ENCODE data around the gene WT1. TPM values are rescaled to one million over a fixed set of nuclear protein-coding genes. Genes with fewer than 3 reads are reported as not detected.

WT1 gene
- total RNA-seq, 1 donor from 2014 or later, result 0.40 TPM

- no peak for DNase-seq (ENCODE audit: low read depth)
Observed at GRCh38 chr11:32425761-32426160, 9.6 kb downstream of the WT1 start.

DNA sequence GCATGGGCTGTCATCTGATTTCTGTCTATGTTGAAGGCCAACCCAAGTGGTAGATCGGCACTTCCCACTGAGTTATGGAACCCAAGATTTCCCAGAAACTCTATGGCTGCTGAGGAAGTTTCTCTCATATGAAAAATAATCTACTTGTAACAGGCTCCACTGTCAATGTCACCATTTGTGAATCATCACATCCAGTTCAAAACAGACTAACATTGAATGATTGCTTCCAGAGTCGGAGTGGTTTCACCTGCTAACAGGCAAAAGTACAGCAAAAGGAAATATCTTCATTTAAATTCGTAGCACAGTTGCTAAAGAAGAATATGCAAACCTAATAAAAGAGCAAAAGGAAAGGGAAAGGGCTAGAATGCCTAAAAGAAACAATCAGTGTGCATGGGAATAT lies 12.8 kb downstream of the WT1 start:
- DNase-seq (ENCODE audit: low read depth), result no peak

DNA sequence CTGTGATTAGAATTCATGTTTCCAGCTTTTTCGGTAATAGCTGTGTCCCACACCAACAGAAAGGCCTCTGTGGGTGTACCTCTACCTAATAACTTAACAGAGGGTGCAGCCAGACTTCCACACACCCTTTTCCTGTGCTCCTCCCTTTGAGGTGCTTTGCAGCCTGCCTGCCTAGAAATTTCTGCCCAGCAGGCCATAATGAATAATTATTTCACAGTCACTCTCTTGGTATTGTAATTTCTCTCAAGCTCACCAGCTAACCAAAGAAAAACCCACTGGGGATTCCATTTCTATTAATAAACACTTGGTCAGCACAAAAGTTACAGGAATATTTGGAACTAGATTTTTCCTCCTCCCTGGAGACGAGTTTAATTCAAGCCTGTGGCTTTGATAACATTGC lies 13.3 kb downstream of the WT1 start:
- no peak for DNase-seq (ENCODE audit: low read depth)

GRCh38 chr11:32420937-32421901 lies 14.1 kb downstream of the WT1 start:
- no peak for DNase-seq (ENCODE audit: low read depth)

DNA sequence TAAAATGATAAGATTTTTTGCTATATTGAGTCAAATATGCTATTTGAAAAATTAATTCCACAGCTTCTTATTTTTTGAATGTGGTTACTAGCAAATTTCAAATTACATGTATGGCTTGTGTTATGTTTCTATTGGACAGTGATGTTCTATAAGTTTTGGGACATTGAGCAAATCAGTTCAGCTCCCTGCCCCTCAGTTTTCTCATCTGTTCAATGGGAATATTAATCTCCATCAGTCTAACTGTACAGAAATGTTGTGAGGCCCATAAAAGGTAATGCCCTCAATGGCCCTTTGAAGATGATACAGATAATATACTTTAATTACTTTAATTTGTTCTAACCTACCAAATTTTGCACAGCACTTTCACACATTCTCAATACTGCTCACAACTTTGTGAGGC lies 15.2 kb downstream of the WT1 start:
- DNase-seq (ENCODE audit: low read depth), result no peak

DNA sequence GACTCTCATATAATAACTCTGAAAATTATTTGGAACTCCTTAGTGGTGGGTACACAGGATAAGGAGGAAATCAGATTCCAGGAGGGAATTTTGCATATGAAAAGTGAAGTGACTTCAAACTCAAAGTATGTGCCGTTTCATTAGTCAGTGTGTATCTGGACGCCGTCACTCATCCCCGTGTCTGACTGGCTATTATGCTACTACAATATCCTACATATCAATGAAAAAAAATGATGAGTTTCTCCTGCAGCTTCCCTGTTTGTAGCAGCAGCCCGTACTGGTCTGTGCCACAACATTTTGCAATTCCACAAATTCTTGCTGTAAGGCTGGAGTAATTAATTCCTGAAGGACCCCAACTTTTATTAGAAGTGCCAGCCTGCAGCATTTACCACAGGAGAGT lies 16.5 kb downstream of the WT1 start:
- no peak for DNase-seq (ENCODE audit: low read depth)

GRCh38 chr11:32417806-32418205 lies 17.5 kb downstream of the WT1 start:
- no peak for DNase-seq (ENCODE audit: low read depth)

DNA sequence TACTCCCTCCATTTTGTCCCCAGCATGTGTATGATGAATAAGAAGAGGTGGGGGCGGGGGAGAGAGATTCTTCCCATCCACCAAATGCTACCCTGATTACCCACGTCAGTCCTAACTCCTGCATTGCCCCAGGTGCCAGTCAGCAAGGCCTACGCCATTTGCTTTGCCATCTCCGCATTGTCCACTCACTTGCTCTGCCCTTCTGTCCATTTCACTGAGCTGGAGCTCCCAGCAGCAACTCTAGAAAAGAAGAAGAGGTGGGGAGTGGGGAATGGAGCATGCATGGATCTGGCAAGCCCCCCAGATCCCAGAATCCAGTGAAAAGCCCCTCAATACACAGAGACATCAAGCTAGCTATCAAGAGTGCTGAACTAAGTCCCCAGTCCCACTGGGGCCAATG lies 19.0 kb downstream of the WT1 start:
- DNase-seq (ENCODE audit: low read depth), result no peak

DNA sequence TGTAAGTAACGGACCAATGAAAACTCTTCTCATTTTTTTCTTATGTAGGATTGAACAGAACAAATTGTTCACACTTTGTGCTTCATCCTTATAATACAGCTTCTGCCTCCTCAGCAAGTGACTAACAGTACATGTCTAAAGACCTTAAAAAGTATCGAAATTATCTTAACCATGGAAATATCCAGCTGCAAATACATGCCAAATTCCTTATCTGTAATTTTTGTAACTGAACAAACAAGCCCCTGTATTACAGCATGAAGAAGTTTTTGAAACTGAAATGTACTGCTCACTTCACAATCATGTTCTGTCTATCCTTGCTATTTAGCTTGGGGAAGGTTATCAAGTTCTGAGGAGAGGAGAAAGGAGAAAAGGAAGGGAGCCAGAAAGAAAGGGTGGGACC lies 20.4 kb downstream of the WT1 start:
- no peak for DNase-seq (ENCODE audit: low read depth)

DNA sequence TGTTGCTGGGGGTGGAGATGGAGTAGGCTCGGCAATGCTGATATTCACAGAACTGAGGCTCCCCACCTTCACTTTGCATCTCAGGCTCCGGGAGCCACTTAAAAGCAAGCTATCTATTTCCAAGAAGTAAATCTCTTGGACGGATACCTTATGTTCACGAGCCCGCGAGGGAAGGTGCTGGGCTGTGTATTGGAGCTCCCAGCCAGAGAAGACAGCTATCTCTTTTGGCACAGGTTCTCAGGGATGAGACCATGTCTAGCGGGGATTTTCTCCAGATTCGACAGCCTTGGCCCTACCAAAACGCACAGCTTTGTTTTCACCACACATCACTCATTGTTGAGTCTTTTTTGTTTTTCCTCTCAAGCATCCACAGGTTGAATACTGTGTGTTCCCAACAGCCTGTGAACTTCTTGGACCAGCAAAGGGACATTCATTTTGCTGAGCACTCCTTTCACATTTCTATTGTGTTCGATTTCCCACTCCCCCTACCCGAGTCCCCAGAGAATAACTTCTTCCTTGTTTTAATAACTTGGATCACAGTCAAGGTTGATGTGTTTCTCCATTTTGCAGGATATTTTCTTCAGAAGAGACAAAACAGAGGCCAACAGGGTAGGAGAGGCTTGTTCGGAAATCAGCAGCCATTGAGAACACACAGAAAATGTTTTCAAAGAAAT lies 23.3 kb downstream of the WT1 start:
- DNase-seq (ENCODE audit: low read depth), result no peak

- DNase-seq (ENCODE audit: low read depth), result no peak
Observed at GRCh38 chr11:32405592-32405991, 29.7 kb downstream of the WT1 start.

DNA sequence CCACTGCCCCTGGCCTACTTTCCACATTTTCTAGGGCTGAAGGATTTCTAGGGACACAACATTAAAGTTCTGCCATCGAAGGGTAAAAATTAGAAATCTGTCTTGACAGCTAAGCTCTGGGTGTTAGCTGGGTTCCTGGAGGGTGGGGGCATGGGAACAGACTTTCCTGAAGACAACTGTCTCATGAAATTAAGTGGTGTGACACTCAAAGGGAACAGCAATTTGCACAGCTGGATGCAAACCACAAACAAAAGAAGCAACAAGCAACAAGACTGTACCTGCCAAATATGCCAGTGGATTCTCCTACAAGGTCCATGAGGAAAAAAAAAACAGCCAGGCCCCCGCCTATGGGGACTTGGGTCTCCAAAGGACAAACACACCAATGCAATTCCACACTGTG lies 32.5 kb downstream of the WT1 start:
- DNase-seq (ENCODE audit: low read depth), result no peak

DNA sequence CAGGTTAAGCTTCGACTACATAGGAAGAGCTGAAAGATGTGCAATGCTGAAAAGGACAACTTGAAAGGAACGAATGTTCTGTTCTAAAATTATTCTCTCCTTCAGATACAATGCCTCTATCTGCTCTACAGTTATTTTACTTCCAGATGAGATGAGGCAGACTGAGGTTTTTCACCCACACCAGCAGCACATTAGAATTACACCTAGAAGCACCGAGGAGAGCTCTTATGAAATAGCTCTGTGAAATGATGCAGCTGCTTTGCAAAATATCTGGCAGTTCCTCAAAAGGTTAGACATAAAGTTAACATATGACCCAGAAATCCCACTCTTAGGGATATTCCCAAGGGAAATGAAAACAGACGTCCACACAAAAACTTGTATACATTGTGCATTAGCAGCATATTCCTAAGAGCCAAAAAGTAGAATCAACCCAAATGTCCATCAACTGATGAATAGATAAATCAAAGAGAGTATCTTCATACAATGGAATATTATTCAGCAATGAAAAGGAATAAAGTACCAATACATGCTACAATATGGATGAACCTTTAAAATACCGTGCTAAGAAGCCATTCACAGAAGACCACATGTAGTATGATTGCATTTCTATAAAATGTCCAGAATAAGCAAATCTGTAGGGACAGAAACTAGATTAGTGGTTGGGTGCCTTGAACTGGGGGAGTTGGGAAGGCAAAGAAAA lies 34.5 kb downstream of the WT1 start:
- DNase-seq (ENCODE audit: low read depth), result no peak

DNA sequence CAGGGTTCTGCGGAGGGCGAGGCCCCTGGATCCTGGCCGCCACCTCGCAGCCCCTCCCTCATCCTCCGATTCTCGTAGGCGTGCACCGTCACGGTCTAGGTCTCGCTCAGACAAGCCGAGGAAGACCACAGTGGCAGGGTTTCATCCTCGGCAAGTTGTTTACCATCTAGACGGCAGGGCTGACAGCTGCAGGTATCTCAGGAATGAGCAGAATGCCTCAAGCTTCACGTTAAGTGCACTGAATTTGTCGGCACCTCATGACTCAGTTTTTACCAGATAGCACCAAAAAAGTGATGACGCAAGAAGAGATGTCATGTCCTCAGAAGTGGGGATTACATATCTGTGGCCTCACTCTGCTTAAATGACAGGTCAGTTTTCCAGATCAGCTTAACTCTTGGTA lies 35.1 kb downstream of the WT1 start:
- peak; percentile 54 for DNase-seq (ENCODE audit: low read depth)

GRCh38 chr11:32396991-32397390 lies 38.3 kb downstream of the WT1 start:
- DNase-seq (ENCODE audit: low read depth), result peak; percentile 7

- DNase-seq (ENCODE audit: low read depth), result no peak
Observed at GRCh38 chr11:32396331-32396730, 39.0 kb downstream of the WT1 start.

GRCh38 chr11:32395127-32395526 lies 40.2 kb downstream of the WT1 start:
- DNase-seq (ENCODE audit: low read depth), result no peak

DNA sequence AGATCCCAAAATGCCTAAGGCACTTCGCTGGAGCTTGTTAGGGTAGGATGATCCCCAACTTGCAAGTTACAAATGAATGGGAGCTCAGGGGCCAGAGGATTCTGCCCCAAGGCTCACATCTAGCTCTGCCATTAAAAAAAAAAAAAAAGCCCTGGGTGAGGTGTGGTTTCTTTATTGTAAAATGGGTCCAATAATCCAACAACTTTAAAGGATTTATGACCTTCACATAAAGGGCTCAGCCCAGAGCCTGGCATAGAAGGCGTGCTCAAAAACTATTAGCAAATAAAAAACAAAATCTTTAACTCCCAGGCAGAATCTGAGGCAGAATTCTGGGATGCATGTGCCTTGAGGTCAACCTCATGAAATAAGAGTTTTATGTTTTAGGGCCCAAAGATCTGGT lies 42.5 kb downstream of the WT1 start:
- no peak for DNase-seq (ENCODE audit: low read depth)

DNA sequence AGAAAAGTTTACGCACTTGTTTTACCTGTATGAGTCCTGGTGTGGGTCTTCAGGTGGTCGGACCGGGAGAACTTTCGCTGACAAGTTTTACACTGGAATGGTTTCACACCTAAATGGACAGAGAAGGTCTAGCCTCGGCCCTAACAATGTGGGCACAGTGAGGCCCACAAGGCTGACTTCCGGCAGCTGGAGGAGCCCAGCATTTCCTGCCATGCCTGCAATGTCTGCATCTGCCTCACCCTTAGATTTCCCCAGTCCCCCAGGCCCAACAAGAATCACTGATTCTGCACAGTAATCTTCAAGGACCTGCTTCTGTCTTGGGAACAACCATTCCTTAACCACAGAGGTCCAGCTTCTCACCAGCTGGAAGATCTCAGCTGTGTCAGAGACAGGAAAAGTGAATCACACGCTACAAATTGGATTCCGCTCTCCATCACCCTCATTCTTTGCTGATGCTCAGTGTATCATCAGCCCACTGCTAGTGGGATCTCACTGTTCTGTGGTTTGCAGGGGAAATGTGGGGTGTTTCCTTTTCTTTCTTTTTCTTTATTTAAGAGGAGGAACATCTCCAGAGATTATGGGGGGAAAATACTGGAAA lies 43.3 kb downstream of the WT1 start:
- no peak for DNase-seq (ENCODE audit: low read depth)

DNA sequence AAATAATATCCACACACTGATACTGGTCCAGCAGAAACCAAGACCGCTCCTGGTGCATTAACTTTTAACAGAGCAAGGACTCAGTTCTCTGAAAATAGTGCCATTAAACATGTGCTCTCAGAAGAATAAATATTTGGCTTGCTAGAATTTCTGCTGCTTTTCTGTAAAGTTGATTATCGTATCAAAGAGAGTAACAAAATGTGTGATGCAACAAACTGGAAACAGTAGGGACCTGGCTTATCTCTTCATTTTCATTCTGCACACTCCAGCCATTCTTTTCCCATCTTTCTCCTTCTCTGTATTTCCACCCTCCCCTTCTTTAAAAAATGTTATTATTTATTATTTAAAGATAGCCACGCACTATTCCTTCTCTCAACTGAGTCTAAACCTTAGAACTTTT lies 43.9 kb downstream of the WT1 start:
- DNase-seq (ENCODE audit: low read depth), result no peak

DNA sequence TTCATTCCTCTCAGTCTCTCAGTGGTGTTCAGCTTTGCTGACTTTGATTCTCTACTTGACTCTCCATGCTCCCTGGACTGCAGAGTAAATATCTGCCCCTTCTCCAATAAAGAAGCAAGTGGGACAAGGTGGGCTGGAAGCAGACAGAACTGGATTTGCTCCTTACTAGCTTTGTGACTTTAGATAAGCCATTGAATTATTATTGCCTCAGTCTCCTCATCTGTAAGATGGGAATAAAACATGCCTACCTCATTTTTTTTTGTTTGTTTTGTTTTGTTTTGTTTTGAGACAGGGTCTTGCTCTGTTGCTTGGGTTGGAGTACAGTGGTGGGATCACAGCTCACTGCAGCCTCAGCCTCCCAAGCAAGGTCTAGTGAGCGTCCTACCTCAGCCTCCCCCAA lies 44.6 kb downstream of the WT1 start:
- no peak for DNase-seq (ENCODE audit: low read depth)

All from renal cortical epithelial cell (primary cell).